ENCODE measurements around the gene METTL8. TPM values are rescaled to one million over a fixed set of nuclear protein-coding genes. Genes with fewer than 3 reads are reported as not detected.

Gene METTL8
- total RNA-seq, 8 experiments from 2014 or later, result 5.2 to 36.9 (median 8.2) TPM

DNA sequence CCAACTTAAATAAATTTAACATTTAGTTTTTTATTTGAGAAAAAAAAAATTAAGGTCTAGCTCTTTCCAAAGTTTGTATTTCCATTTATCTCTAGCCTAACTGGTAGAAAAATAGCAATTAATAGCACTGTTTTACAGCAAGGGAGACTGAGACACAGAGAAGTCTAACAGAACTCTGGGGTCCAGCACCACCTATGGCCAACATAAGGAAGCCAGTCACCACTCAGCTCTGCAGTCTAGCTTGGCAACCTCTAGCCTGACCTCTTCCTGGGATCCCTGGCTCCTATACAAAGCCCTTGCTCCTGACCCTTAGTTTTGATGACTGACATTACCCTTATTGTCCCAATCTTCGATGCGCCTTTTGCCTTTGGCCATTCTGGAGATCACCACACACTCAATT lies 159.0 kb downstream of the METTL8 start:
- Histone ChIP-seq H3K4me1 (replicated peaks in 1 of 2) (no peaks in the 10 kb centered on the region), H3K27ac (no peak overlapping the region), H3K4me3 (no peak overlapping the region)
- no peak for ATAC-seq (replicated peaks in 6 of 8)
- WGBS, 10 experiments, result 90 to 100% (median 100%) methylated on average over 1 to 2 of the region's 2 CpGs; no CpG with 5 or more reads in 3 of the 10 experiments
- in situ Hi-C loops (cut with MboI; ENCODE audit: low pct_unique_long_range_greater_than_20kb in 2 of 9, low sequenced_read_pairs in 9 of 9, unreplicated experiment in 9 of 9), result no loop called here

DNA sequence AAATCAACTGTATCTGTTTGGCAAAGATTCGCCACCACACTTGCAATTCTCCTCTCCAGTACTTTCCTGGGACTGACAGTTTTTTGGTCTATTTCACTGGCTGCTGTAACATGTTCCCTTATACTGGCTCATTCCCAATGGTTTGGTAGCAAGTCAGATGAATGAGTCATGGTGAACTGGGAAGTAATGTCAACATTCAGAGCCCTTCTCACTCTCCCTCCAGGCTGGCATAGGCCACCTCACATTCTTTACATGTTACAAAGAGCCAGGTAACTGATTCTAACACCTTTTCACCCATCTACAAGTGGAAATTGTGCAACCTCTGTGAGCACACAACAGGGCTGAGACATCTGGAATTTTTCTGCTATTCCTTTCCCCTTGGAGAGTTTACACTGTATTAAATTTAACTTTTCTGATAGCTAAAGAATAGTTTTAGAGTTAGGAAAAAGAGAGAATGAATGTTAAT lies 161.8 kb downstream of the METTL8 start:
- no peak overlapping the region for H3K27ac ChIP-seq
- 23 to 100% (median 67%) methylated on average over 1 of the region's 1 CpG; no CpG with 5 or more reads in 1 of the 10 experiments for WGBS, 10 experiments
- ATAC-seq (replicated peaks in 6 of 8), result peak in 2 of 8 experiments; percentile 85 to 93

DNA sequence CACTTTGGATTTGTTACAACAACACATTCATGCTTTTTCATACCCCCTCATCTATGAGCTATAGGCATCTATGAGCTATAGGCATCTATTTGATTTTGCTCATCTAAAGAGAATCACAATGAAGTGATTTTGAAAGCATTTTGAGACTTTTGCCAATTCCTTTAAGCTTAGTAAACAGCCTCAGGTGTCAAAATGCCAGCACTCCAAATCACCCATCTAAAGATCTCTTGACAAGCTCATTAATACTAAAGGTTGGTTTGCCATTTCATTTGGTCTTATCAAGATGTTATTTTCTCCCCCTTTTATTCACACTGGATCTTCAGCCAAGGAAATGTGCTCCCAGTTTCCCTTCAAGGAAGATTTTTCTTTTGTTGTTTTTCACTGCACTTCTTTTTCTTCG lies 162.4 kb downstream of the METTL8 start:
- 0 to 92% (median 64%) methylated on average over 1 of the region's 1 CpG; no CpG with 5 or more reads in 3 of the 10 experiments for WGBS, 10 experiments
- in situ Hi-C loops (cut with MboI; ENCODE audit: low pct_unique_long_range_greater_than_20kb in 2 of 9, low sequenced_read_pairs in 9 of 9, unreplicated experiment in 9 of 9), result no loop called here
- no peak overlapping the region for H3K27ac ChIP-seq
- no peak overlapping the region for H3K4me3 ChIP-seq
- H3K4me1 ChIP-seq (replicated peaks in 1 of 2), result peaks cover 5 to 12% of the 10 kb centered on the region in 2 donors
- no peak for ATAC-seq (replicated peaks in 6 of 8)

More for the DNA sequence above, 161.8 kb downstream of the METTL8 start:
- Histone ChIP-seq H3K4me1 (replicated peaks in 1 of 2) (peaks cover 5 to 12% of the 10 kb centered on the region in 2 donors), H3K4me3 (no peak overlapping the region)
- in situ Hi-C loops (cut with MboI; ENCODE audit: low pct_unique_long_range_greater_than_20kb in 2 of 9, low sequenced_read_pairs in 9 of 9, unreplicated experiment in 9 of 9), result no loop called here

DNA sequence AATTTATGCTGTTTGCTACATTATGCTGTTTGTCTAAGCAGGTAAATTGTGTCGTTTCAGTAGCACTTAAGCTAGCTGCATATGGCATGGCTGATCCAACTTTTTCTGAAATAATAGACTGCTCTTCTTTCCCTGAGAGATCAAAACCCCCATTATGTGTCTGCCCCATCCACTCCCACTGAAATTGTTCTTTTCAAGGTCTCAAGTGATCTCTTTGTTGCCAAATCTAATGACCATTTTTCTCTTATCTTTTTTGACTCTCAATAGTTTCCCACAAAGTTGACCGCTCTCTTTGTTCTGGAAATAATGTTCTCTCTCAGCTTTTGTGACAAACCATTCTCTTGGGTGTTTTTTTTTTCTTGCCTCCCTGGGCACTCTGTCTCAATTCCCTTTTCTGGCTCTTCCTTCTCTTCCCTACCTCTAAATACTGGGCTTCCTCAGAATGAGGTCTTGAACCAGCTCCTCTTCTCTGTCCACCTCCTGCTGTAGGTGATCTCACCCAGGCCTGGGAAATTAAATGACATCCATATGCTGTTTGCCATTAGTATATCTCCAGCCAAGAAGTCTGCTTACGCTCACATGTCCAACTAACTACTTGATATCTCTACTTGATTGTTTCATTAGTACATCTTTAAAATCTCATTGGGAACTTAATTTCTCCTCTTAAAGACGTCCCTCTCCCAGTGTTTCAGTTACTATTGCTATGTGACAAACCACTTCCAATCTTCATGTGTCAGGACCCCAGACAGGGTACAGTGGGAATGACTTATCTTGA lies 165.7 kb downstream of the METTL8 start:
- 0 to 100% (median 55%) methylated on average over 1 to 4 of the region's 4 CpGs for WGBS, 10 experiments
- Histone ChIP-seq H3K27ac (no peak overlapping the region), H3K4me3 (no peak overlapping the region), H3K4me1 (replicated peaks in 1 of 2) (peaks cover 5 to 12% of the 10 kb centered on the region in 2 donors)
- peak in 4 of 8 experiments; percentile 36 to 69 (median 60) for ATAC-seq (replicated peaks in 6 of 8)
- in situ Hi-C loops (cut with MboI; ENCODE audit: low pct_unique_long_range_greater_than_20kb in 2 of 9, low sequenced_read_pairs in 9 of 9, unreplicated experiment in 9 of 9), result no loop called here

Other genes with a start within 250 kb of the METTL8 start
- gene DCAF17, start 236 bp upstream of the METTL8 start, total RNA-seq, result 10 to 100 TPM; 12.7 to 26.5 (median 18.3) TPM
- gene CYBRD1, start 88.5 kb upstream of the METTL8 start, total RNA-seq, result 100 to 1,000 TPM in 1 of 8 experiments, 10 to 100 TPM in 3, 1 to 10 TPM in 3, under 1 TPM in 1; 0.96 to 121 (median 12.5) TPM